ENCODE measurements around the gene SNRPD2. TPM values are rescaled to one million over a fixed set of nuclear protein-coding genes. Genes with fewer than 3 reads are reported as not detected.

The SNRPD2 gene
- total RNA-seq, 1 donor, result 139 TPM

DNA sequence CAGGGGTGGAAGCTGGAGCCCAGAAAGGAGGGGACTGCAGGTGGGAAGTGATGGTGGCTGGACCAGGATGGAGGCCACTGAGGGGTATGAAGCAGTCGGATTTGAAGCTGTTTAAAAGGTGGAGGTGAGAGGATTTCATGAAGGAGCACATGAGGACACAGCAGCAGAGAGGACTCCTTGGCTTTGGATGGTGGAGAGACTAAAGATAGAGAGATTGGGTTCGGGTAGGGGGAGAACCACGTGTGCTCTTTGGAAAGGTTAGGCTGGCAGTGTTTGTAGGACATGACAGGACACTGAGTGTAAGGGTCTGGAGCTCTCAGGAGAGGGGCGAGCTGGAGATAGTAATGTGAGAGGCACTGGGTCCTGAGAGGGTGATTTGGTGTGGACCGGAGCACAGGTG, 8.8 kb downstream of the SNRPD2 start:
- peak; percentile 44 for DNase-seq (ENCODE audit: insufficient read length, low spot score, missing footprints)
- H3K4me2 ChIP-seq (ENCODE audit: insufficient read depth, low read length), result no peak overlapping the region

DNA sequence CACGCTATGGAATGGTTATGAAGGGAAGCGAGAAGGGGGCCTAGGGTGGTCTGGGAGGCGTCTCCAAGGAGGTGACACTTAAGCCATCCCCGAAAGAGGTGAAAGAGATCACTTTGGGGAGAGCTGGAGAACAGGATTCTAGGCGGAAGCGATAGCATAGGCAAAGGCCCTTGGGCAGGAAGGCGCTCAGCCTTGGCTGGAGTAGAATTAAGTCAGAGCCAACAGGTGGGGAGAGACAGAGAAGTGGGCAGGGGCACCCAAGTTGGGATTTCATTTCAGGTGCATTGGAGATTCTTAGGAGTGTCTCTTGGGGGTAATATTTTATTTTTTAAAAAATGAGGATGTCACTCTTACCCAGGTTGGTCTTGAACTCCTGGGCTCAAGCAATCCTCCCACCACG, 9.6 kb downstream of the SNRPD2 start:
- H3K36me3 ChIP-seq (ENCODE audit: insufficient read depth, low read length), result peaks cover 18% of the 10 kb centered on the region
- H3K9me3 ChIP-seq (ENCODE audit: low read depth, low read length), result no peaks in the 10 kb centered on the region
- H3K27me3 ChIP-seq (ENCODE audit: insufficient read depth, low read length), result peaks cover 9% of the 10 kb centered on the region
- H4K20me1 ChIP-seq (ENCODE audit: insufficient read depth, low read length), result no peaks in the 10 kb centered on the region
- peak overlapping the region; percentile 85 for H2AFZ ChIP-seq (ENCODE audit: low read length)
- H3K27ac ChIP-seq (ENCODE audit: low read depth, low read length), result no peak overlapping the region
- H3K4me1 ChIP-seq (ENCODE audit: insufficient read depth, low read length), result peaks cover 12% of the 10 kb centered on the region
- no peaks in the 10 kb centered on the region for H3K79me2 ChIP-seq (ENCODE audit: insufficient read depth, low read length)
- peak overlapping the region; percentile 66 for H3K4me3 ChIP-seq (ENCODE audit: insufficient read depth, low read length)
- TF ChIP-seq, protein P1, sequence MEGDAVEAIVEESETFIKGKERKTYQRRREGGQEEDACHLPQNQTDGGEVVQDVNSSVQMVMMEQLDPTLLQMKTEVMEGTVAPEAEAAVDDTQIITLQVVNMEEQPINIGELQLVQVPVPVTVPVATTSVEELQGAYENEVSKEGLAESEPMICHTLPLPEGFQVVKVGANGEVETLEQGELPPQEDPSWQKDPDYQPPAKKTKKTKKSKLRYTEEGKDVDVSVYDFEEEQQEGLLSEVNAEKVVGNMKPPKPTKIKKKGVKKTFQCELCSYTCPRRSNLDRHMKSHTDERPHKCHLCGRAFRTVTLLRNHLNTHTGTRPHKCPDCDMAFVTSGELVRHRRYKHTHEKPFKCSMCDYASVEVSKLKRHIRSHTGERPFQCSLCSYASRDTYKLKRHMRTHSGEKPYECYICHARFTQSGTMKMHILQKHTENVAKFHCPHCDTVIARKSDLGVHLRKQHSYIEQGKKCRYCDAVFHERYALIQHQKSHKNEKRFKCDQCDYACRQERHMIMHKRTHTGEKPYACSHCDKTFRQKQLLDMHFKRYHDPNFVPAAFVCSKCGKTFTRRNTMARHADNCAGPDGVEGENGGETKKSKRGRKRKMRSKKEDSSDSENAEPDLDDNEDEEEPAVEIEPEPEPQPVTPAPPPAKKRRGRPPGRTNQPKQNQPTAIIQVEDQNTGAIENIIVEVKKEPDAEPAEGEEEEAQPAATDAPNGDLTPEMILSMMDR (IDR thresholded peaks at IDR 0.05; ENCODE audit: extremely low read depth, low read depth, low read length), result no peak
- peak; percentile 34 for DNase-seq (ENCODE audit: insufficient read length, low spot score, missing footprints)
- H3K4me2 ChIP-seq (ENCODE audit: insufficient read depth, low read length), result peak overlapping the region; percentile 82

More for the DNA sequence above, 8.8 kb downstream of the SNRPD2 start:
- H3K4me3 ChIP-seq (ENCODE audit: insufficient read depth, low read length), result no peak overlapping the region
- TF ChIP-seq, protein P1 (IDR thresholded peaks at IDR 0.05; ENCODE audit: extremely low read depth, low read depth, low read length), result no peak
- peaks cover 26% of the 10 kb centered on the region for H3K36me3 ChIP-seq (ENCODE audit: insufficient read depth, low read length)
- peaks cover 2% of the 10 kb centered on the region for H3K27me3 ChIP-seq (ENCODE audit: insufficient read depth, low read length)
- peaks cover 8% of the 10 kb centered on the region for H3K4me1 ChIP-seq (ENCODE audit: insufficient read depth, low read length)
- no peak overlapping the region for H2AFZ ChIP-seq (ENCODE audit: low read length)
- no peaks in the 10 kb centered on the region for H3K79me2 ChIP-seq (ENCODE audit: insufficient read depth, low read length)
- no peaks in the 10 kb centered on the region for H3K9me3 ChIP-seq (ENCODE audit: low read depth, low read length)
- no peaks in the 10 kb centered on the region for H4K20me1 ChIP-seq (ENCODE audit: insufficient read depth, low read length)
- no peak overlapping the region for H3K27ac ChIP-seq (ENCODE audit: low read depth, low read length)

DNA sequence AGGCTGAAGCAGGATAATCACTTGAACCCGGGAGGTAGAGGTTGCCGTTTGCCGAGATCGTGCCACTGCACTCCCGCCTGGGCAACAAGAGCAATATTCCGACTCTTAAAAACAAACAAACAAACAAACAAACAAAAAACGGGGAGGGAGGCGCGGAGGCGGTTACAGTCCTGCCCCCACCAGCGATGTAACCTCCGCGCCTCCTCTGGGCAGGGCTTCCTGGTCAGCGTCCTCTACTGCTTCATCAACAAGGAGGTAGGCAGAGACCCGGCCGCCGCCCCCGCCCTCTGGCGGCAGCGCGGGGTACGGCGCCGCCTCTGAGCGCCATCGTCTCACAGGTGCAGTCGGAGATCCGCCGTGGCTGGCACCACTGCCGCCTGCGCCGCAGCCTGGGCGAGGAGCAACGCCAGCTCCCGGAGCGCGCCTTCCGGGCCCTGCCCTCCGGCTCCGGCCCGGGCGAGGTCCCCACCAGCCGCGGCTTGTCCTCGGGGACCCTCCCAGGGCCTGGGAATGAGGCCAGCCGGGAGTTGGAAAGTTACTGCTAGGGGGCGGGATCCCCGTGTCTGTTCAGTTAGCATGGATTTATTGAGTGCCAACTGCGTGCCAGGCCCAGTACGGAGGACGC, 10.2 kb downstream of the SNRPD2 start:
- no peaks in the 10 kb centered on the region for H4K20me1 ChIP-seq (ENCODE audit: insufficient read depth, low read length)
- peak; percentile 98 for DNase-seq (ENCODE audit: insufficient read length, low spot score, missing footprints)
- no peaks in the 10 kb centered on the region for H3K79me2 ChIP-seq (ENCODE audit: insufficient read depth, low read length)
- H3K4me1 ChIP-seq (ENCODE audit: insufficient read depth, low read length), result peaks cover 12% of the 10 kb centered on the region
- H3K4me2 ChIP-seq (ENCODE audit: insufficient read depth, low read length), result peak overlapping the region; percentile 82
- H3K9me3 ChIP-seq (ENCODE audit: low read depth, low read length), result no peaks in the 10 kb centered on the region
- peaks cover 14% of the 10 kb centered on the region for H3K36me3 ChIP-seq (ENCODE audit: insufficient read depth, low read length)
- TF ChIP-seq, protein P1 (IDR thresholded peaks at IDR 0.05; ENCODE audit: extremely low read depth, low read depth, low read length), result peak; percentile 71
- peak overlapping the region; percentile 66 for H3K4me3 ChIP-seq (ENCODE audit: insufficient read depth, low read length)
- peaks cover 15% of the 10 kb centered on the region for H3K27me3 ChIP-seq (ENCODE audit: insufficient read depth, low read length)
- peak overlapping the region; percentile 90 for H2AFZ ChIP-seq (ENCODE audit: low read length)
- no peak overlapping the region for H3K27ac ChIP-seq (ENCODE audit: low read depth, low read length)

DNA sequence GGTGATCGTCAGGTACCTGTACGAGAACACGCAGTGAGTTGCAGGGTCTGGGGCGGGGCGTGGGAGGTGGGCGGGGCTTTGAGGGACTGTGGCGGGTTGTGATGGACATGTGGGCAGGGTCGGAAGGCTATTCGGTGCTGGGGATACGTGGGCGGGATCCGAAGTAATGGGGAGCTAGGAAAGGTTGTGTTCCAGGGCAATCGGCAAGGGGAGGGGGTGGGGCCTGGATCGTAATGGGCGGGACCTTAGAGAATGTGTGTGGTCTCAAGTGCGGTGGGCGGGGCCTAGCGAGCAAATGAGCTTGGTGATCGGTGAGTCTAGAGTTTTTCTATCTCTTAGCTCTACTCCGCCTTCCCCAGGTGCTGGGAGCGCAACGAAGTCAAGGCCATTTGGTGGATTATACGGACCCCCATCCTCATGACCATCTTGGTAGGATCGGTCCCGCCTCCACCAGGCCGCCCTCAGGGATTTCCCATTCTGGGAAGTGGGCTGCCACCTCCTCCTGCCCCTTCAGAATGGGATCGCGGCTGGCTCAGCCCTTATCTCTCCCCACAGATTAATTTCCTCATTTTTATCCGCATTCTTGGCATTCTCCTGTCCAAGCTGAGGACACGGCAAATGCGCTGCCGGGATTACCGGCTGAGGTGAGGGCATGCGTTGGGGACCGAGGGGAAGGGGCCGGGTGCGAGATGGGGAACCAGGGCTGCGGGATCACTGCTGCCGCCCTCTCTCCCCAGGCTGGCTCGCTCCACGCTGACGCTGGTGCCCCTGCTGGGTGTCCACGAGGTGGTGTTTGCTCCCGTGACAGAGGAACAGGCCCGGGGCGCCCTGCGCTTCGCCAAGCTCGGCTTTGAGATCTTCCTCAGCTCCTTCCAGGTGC, 14.2 kb downstream of the SNRPD2 start:
- Histone ChIP-seq H3K79me2 (ENCODE audit: insufficient read depth, low read length) (no peaks in the 10 kb centered on the region), H3K9me3 (ENCODE audit: low read depth, low read length) (no peaks in the 10 kb centered on the region), H3K27me3 (ENCODE audit: insufficient read depth, low read length) (peaks cover 15% of the 10 kb centered on the region), H3K4me1 (ENCODE audit: insufficient read depth, low read length) (peaks cover 12% of the 10 kb centered on the region), H2AFZ (ENCODE audit: low read length) (peak overlapping the region; percentile 15), H3K4me2 (ENCODE audit: insufficient read depth, low read length) (peak overlapping the region; percentile 58), H4K20me1 (ENCODE audit: insufficient read depth, low read length) (no peaks in the 10 kb centered on the region), H3K4me3 (ENCODE audit: insufficient read depth, low read length) (peak overlapping the region; percentile 37), H3K27ac (ENCODE audit: low read depth, low read length) (no peak overlapping the region), H3K36me3 (ENCODE audit: insufficient read depth, low read length) (no peaks in the 10 kb centered on the region)
- peak; percentile 93 for DNase-seq (ENCODE audit: insufficient read length, low spot score, missing footprints)
- TF ChIP-seq, protein P1 (IDR thresholded peaks at IDR 0.05; ENCODE audit: extremely low read depth, low read depth, low read length), result no peak

Measured in osteoblast (primary cell).